Right lobe of liver (tissue), 4 donors: ENCODE results near the gene PERM1.

Experiments used
- POLR2A ChIP-seq: fragments of 450-650 bp; IDR thresholded peaks from one replicate; pipeline ENCODE4 v1.6.1; 2017; ENCODE audit warnings: antibody characterized with exemption, mild to moderate bottlenecking
- TF ChIP-seq, protein P1 (sequence below), 4 donors: fragments of 200-600 bp in 3 of 4; fragments of 450-650 bp in 1 of 4; IDR thresholded peaks; one replicate each; pipeline versions ENCODE4 v1.5.1 to v1.8.0; 2016 to 2022; ENCODE audit warnings: antibody characterized with exemption in 4 of 4, mild to moderate bottlenecking in 2 of 4
- donor health status: DM: no; HTN: no; CAD: no.
- donor health status: DM: no; HTN: no; CAD: no.
- donor health status: DM: no; HTN: yes; CAD: no.

DNA sequence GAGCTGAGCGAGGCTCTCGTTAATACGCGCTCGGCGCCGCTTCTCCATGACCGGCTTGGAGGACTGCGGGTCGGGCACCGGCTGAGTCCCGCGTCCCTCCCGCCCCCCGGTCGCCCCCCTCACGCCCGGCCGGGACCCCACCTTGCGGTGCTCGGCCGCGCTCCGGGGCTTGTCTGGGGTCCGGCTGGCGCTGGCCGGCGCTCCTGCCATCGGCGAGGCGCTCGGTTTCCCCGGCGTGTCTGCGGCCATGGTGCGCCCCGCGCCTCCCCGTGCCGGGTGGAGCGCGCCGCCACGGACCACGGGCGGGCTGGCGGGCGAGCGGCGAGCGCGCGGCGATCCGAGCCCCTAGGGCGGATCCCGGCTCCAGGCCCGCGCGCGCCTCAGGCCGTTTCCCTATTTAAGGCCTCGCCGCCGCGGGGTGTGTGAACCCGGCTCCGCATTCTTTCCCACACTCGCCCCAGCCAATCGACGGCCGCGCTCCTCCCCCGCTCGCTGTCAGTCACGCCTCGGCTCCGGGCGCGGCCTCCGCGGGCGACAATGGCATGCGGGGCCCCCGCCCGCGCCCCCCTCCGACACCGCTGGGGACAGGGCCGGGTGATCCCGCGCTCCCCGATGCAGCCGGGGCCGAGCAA, 17.9 kb upstream of the PERM1 start, which contains the start of gene HES4:
- TF ChIP-seq POLR2A, result peak; percentile 91
- TF ChIP-seq, protein P1, sequence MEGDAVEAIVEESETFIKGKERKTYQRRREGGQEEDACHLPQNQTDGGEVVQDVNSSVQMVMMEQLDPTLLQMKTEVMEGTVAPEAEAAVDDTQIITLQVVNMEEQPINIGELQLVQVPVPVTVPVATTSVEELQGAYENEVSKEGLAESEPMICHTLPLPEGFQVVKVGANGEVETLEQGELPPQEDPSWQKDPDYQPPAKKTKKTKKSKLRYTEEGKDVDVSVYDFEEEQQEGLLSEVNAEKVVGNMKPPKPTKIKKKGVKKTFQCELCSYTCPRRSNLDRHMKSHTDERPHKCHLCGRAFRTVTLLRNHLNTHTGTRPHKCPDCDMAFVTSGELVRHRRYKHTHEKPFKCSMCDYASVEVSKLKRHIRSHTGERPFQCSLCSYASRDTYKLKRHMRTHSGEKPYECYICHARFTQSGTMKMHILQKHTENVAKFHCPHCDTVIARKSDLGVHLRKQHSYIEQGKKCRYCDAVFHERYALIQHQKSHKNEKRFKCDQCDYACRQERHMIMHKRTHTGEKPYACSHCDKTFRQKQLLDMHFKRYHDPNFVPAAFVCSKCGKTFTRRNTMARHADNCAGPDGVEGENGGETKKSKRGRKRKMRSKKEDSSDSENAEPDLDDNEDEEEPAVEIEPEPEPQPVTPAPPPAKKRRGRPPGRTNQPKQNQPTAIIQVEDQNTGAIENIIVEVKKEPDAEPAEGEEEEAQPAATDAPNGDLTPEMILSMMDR (IDR thresholded peaks at IDR 0.05), result no peak
